ENCODE measurements around the gene ITGAE. TPM values are rescaled to one million over a fixed set of nuclear protein-coding genes. Genes with fewer than 3 reads are reported as not detected.

Gene ITGAE
- total RNA-seq, 1 donor from 2014 or later = 31.8 TPM

DNA sequence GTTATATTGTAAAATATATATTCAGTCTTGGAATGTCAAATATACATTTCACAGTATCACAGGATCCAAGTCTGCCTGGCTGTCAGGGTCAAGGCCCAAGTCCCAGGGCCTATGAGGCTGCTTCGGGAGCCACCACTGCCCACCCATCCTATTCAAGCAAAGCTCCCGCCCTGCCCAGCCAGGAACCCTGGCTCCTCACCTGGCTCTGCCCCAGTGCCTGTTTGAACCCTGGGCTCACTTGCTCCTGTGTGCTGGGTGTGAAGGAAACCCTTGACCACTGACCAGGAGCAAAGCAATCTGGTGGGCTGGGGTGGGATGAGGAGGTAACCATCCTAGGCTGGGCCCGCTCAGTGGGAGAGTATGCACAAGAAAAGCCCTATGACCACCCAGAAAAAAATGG is 27.0 kb downstream of the ITGAE start:
- no peak overlapping the region for H3K27ac Mint-ChIP-seq
- H3K27me3 Mint-ChIP-seq (ENCODE audit: insufficient read depth) = no peaks in the 10 kb centered on the region
- DNase-seq (ENCODE audit: low spot score) = no peak
- intact Hi-C loops (cut with micrococcal nuclease) = no loop called here
- no peaks in the 10 kb centered on the region for H3K9me3 Mint-ChIP-seq
- H3K36me3 Mint-ChIP-seq (ENCODE audit: low read depth) = no peaks in the 10 kb centered on the region
- H3K4me3 Mint-ChIP-seq = no peak overlapping the region
- H3K4me1 Mint-ChIP-seq (ENCODE audit: low read depth) = peaks cover 12% of the 10 kb centered on the region

DNA sequence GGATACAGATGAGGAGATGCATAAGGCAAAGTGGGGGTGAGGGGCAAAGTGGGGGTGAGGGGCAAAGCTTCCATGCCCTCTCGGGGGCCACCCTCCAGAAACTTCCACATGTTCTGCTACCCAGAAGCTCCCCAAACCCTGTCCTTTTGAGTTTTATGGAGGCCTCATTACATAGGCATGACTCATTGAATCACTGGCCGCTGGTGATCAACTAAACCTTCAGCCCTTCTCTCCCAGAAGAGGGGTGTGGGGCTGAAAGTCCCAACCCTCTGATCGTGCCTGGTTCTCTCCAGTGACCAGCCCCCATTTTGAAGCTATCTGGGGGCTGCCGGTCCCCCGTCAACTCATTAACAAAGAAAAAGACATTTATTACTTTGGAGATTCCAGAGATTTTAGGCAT is 27.5 kb downstream of the ITGAE start:
- Mint-ChIP-seq H3K27ac (no peak overlapping the region), H3K9me3 (no peaks in the 10 kb centered on the region)

DNA sequence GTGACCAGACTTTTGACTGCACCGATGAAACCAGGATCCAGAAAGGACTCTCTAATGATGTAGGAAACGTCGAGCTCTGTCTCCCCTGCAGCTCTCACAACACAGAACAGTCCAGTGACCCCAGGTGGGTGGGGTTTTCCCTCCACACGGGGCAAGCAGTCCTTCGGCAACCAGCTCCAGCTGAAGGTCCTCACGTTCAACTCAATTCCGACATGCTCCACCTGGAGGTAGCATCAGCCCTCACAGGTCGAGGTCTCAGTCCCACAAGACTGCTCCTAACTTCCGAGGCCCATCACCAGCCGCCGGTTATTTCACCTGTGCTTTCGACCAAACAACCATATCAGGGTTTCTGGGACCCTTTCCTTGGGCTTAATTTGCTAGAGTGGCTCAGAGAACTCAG is 28.2 kb downstream of the ITGAE start:
- H3K27ac Mint-ChIP-seq = no peak overlapping the region
- peaks cover 4% of the 10 kb centered on the region for H3K36me3 Mint-ChIP-seq (ENCODE audit: low read depth)
- intact Hi-C loops (cut with micrococcal nuclease) = no loop called here
- H3K4me3 Mint-ChIP-seq = no peak overlapping the region
- peaks cover 18% of the 10 kb centered on the region for H3K4me1 Mint-ChIP-seq (ENCODE audit: low read depth)
- peaks cover 1% of the 10 kb centered on the region for H3K9me3 Mint-ChIP-seq
- DNase-seq (ENCODE audit: low spot score) = no peak
- peaks cover 2% of the 10 kb centered on the region for H3K27me3 Mint-ChIP-seq (ENCODE audit: insufficient read depth)

More for the DNA sequence above, 27.5 kb downstream of the ITGAE start:
- H3K4me3 Mint-ChIP-seq = no peak overlapping the region
- intact Hi-C loops (cut with micrococcal nuclease) = no loop called here
- H3K4me1 Mint-ChIP-seq (ENCODE audit: low read depth) = peaks cover 15% of the 10 kb centered on the region
- peaks cover under 1% of the 10 kb centered on the region for H3K27me3 Mint-ChIP-seq (ENCODE audit: insufficient read depth)
- peaks cover 1% of the 10 kb centered on the region for H3K36me3 Mint-ChIP-seq (ENCODE audit: low read depth)
- DNase-seq (ENCODE audit: low spot score) = no peak

DNA sequence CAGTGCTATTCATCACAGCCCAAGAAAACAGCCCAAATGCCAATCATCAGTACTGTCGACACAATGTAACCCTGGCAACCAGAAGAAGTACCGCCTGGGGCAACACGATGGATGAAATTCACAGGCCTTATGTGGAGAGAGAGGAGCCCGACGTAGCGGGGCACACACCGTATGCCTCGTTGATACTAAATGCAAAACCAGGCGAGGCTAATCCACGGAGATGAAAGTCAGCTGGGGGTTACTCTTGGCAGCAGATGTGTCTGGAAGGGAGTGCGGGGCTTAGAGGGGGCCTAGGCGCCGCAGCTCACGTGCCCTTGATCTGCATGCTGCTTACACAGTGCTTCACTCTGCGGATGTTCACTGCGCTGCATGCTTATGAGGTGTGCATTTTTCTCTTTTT is 29.8 kb downstream of the ITGAE start:
- Mint-ChIP-seq H3K36me3 (ENCODE audit: low read depth) (peaks cover 10% of the 10 kb centered on the region), H3K27ac (no peak overlapping the region), H3K4me3 (no peak overlapping the region), H3K4me1 (ENCODE audit: low read depth) (peaks cover 30% of the 10 kb centered on the region), H3K9me3 (peaks cover 9% of the 10 kb centered on the region), H3K27me3 (ENCODE audit: insufficient read depth) (peaks cover 2% of the 10 kb centered on the region)
- DNase-seq (ENCODE audit: low spot score) = no peak
- intact Hi-C loops (cut with micrococcal nuclease) = no loop called here

DNA sequence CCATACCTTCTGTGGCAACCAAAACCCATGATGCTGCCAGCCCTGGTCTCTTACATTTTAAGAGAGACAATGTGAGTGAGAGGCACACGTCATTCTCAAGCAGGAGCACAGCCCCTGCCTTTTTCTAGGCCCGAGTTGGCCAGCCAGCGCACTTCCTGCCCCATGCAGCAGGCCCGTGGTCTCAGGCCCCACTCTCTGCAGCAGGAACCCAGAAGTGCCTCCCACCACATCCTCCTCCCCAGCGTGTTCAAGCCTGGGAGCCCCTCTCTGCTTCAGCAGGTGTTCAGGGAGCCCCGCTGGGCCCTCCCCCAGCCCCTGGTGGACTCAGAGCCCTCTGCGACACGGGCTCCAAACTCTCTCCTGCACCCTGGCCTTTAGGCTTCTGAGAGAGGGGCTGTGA is 30.5 kb downstream of the ITGAE start:
- Mint-ChIP-seq H3K4me1 (ENCODE audit: low read depth) (peaks cover 37% of the 10 kb centered on the region), H3K4me3 (no peak overlapping the region), H3K36me3 (ENCODE audit: low read depth) (peaks cover 10% of the 10 kb centered on the region), H3K9me3 (peaks cover 9% of the 10 kb centered on the region), H3K27ac (no peak overlapping the region), H3K27me3 (ENCODE audit: insufficient read depth) (peaks cover 2% of the 10 kb centered on the region)
- no peak for DNase-seq (ENCODE audit: low spot score)
- intact Hi-C loops (cut with micrococcal nuclease) = no loop called here

DNA sequence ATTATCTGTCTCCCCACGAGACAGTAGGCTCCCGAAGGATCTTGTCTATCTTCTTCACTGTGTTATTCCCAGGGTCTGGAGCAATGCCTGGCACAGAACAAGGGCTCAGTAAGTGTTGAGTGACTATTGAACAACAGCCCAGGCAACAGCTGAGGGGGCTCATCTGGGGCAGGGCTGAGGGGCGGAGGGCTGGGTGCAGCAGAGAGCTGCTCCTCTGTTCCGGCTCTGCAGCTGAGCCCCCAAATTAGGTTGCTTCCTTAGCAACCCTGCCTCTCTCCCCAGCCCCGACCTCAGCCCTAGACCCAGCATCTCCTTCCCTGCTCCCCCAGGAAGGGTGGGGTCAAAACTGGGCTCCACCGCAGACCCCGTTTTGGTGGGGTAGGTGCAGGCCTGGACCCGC is 32.2 kb downstream of the ITGAE start:
- Mint-ChIP-seq H3K27ac (no peak overlapping the region), H3K27me3 (ENCODE audit: insufficient read depth) (peaks cover 2% of the 10 kb centered on the region)
- intact Hi-C loops (cut with micrococcal nuclease) = no loop called here

DNA sequence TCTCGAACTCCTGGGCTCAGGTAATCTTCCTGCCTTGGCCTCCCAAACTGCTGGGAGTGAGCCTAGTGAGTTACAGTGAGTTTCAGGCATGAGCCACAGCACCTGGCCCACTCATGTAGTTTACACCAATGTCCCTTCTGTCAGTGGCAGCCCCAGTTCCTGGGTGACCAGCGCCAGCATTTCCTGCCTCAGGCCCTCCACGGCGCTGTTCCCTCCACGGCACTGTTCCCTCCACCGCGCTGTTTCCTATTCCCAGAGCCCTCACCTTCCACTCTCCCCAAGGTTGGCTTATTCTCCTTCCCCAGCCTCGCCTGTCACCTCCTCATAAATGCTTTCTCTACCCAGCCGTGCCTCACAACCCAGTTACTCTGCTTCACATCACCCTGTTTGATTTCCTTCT is 32.6 kb downstream of the ITGAE start:
- Mint-ChIP-seq H3K36me3 (ENCODE audit: low read depth) (peaks cover 14% of the 10 kb centered on the region), H3K27me3 (ENCODE audit: insufficient read depth) (peaks cover 2% of the 10 kb centered on the region), H3K4me1 (ENCODE audit: low read depth) (peaks cover 56% of the 10 kb centered on the region), H3K9me3 (peaks cover 9% of the 10 kb centered on the region), H3K4me3 (no peak overlapping the region), H3K27ac (no peak overlapping the region)
- intact Hi-C loops (cut with micrococcal nuclease) = no loop called here
- no peak for DNase-seq (ENCODE audit: low spot score)

More for the DNA sequence above, 32.2 kb downstream of the ITGAE start:
- no peak overlapping the region for H3K4me3 Mint-ChIP-seq
- DNase-seq (ENCODE audit: low spot score) = no peak
- H3K4me1 Mint-ChIP-seq (ENCODE audit: low read depth) = peaks cover 51% of the 10 kb centered on the region
- peaks cover 9% of the 10 kb centered on the region for H3K9me3 Mint-ChIP-seq
- peaks cover 10% of the 10 kb centered on the region for H3K36me3 Mint-ChIP-seq (ENCODE audit: low read depth)

DNA sequence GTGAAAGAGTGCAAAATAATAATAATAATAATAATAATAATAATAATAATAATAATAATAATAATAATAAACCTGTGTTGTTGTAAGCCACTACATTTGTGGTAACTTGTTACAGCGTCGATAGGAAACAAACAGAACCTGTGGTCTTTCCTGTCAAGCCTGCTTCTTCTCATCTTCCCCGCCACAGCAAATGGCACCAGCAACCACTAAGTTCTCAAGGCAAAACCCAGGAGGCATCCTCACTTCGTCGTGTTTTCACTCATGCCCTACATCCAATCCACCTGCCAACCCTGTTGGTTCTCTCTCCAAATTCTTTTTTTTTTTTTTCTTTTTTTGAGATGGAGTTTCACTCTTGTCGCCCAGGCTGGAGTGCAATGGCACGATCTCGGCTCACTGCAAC is 34.2 kb downstream of the ITGAE start:
- H3K4me3 Mint-ChIP-seq = no peak overlapping the region
- peaks cover 9% of the 10 kb centered on the region for H3K9me3 Mint-ChIP-seq
- DNase-seq (ENCODE audit: low spot score) = no peak
- peaks cover 2% of the 10 kb centered on the region for H3K27me3 Mint-ChIP-seq (ENCODE audit: insufficient read depth)
- intact Hi-C loops (cut with micrococcal nuclease) = no loop called here
- peaks cover 57% of the 10 kb centered on the region for H3K4me1 Mint-ChIP-seq (ENCODE audit: low read depth)
- peak overlapping the region; percentile 74 for H3K27ac Mint-ChIP-seq
- peaks cover 15% of the 10 kb centered on the region for H3K36me3 Mint-ChIP-seq (ENCODE audit: low read depth)

DNA sequence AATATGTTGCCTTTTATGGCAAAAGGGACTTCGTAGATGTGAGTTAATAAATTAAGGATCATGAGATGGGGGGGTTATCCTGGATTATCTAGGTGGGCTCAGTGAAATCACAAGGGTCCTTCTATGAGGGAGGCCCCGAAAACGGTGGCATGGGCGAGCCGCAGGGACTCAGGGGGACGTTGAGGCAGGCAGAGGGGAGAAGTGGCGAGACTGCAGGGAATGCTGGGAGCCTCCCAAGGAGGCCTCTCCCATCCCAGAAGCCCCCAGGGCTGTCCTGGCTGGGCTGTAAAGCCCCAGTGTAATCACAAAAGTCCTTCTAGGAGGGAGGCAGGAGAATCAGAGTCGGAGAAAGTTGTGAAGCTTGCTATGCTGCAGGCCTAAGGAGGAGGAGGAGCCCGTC is 35.0 kb downstream of the ITGAE start:
- no peak for DNase-seq (ENCODE audit: low spot score)
- peaks cover 11% of the 10 kb centered on the region for H3K9me3 Mint-ChIP-seq
- peak overlapping the region; percentile 16 for H3K4me3 Mint-ChIP-seq
- intact Hi-C loops (cut with micrococcal nuclease) = loop anchor here (1.0 to 2.0 kb wide), 3 partner anchors 15 to 55 kb away; no protein-coding TSS in a partner anchor
- peaks cover 2% of the 10 kb centered on the region for H3K27me3 Mint-ChIP-seq (ENCODE audit: insufficient read depth)
- peaks cover 57% of the 10 kb centered on the region for H3K4me1 Mint-ChIP-seq (ENCODE audit: low read depth)
- H3K36me3 Mint-ChIP-seq (ENCODE audit: low read depth) = peaks cover 17% of the 10 kb centered on the region
- peak overlapping the region; percentile 79 for H3K27ac Mint-ChIP-seq

DNA sequence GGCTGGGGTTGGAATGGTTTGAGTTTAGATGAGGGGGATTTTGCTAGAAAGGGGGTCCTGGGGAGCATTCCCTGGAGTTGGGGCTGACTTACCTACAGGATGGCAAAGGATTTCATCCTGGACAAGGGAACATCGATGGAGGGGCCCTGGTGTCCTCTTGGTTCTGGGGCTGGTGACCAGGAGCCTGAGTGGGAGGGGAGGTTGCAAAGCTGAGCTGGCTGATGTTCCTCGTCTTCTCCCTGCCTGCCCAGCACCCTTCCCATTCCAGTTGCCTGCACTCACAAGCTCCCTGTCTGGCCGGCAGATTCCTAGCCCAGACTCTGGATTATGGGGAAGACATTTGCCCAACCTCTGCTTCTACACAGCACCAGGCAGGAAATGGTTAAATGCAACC is 37.2 kb downstream of the ITGAE start:
- intact Hi-C loops (cut with micrococcal nuclease) = loop anchor here (1.0 to 2.0 kb wide), 4 partner anchors 8 to 33 kb away; no protein-coding TSS in a partner anchor
- Mint-ChIP-seq H3K27me3 (ENCODE audit: insufficient read depth) (peaks cover 2% of the 10 kb centered on the region), H3K36me3 (ENCODE audit: low read depth) (peaks cover 24% of the 10 kb centered on the region), H3K27ac (peak overlapping the region; percentile 96), H3K4me3 (peak overlapping the region; percentile 71), H3K9me3 (peaks cover 26% of the 10 kb centered on the region), H3K4me1 (ENCODE audit: low read depth) (peaks cover 57% of the 10 kb centered on the region)
- no peak for DNase-seq (ENCODE audit: low spot score)

DNA sequence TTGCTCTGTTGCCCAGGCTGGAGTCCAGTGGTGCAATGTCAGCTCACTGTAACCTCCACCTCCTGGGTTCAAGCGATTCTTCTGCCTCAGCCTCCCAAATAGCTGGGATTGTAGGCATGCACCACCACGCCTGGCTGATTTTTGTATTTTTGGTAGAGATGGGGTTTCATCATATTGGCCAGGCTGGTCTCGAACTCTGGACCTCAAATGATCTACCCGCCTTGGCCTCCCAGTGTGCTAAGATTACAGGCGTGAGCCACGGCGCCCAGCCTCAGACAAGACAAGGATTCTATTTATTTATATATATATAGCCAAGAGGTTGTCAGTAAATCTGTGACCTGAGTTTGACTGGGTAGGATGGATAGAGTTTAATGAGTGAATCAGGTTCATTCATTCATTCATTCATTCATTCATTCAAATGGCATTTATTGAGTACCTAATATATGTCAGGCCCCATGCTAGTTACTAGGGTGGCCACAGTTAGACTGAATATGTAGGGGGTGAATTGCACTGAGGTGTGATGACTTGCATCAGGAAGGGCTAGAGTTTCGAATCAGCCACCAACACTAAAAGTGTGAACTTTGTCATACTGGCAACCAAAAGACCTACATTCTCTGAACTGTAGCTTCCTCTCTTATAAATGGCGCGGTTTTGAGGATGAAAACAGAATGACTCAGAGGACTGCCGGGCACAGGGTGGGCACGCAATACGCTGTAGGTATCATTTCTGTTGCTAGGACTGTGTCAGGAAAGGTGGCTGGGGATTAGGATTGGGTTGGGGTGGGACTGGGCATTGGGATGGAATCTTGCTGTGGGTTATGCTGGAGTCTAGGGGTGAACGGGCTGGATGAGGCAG is 37.8 kb downstream of the ITGAE start:
- H3K27ac Mint-ChIP-seq = peak overlapping the region; percentile 96
- H3K9me3 Mint-ChIP-seq = peaks cover 26% of the 10 kb centered on the region
- H3K36me3 Mint-ChIP-seq (ENCODE audit: low read depth) = peaks cover 22% of the 10 kb centered on the region
- DNase-seq (ENCODE audit: low spot score) = peak; percentile 44
- intact Hi-C loops (cut with micrococcal nuclease) = loop anchor here (1.0 kb wide), 3 partner anchors 8 to 33 kb away; no protein-coding TSS in a partner anchor
- peaks cover 51% of the 10 kb centered on the region for H3K4me1 Mint-ChIP-seq (ENCODE audit: low read depth)
- H3K27me3 Mint-ChIP-seq (ENCODE audit: insufficient read depth) = no peaks in the 10 kb centered on the region
- H3K4me3 Mint-ChIP-seq = peak overlapping the region; percentile 71

DNA sequence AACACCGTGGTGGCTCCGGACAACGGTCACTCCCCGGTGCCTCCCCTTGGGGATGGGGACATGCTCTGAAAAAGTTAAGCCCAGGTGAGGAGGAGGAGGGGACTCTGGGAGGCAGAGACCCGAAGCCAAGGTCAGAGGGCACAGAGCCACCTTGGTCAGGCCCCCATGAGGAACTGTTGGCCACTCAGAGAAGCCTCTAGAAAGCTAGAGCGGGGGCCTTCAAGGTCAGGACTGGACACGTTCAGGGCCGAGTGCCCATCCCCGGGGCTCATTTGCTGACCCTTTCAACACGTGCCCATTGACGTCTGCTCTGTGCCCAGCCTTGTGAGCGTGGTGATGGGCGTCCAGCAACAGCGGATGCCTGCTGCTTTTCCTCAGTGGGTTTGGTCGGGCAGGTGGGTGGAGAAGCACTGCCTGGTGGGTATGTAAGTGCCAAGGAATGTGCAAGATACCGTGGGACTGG is 39.0 kb downstream of the ITGAE start:
- Mint-ChIP-seq H3K27me3 (ENCODE audit: insufficient read depth) (no peaks in the 10 kb centered on the region), H3K27ac (peak overlapping the region; percentile 29), H3K4me3 (no peak overlapping the region), H3K9me3 (peaks cover 20% of the 10 kb centered on the region), H3K4me1 (ENCODE audit: low read depth) (peaks cover 46% of the 10 kb centered on the region), H3K36me3 (ENCODE audit: low read depth) (peaks cover 20% of the 10 kb centered on the region)
- no peak for DNase-seq (ENCODE audit: low spot score)
- intact Hi-C loops (cut with micrococcal nuclease) = no loop called here
